Inflammatory macrophage (primary cell): ENCODE measurements around the gene TBC1D21.
"Not testable (repeated sequence)": the region's sequence is repeated elsewhere in the genome, so short reads cannot be mapped to it uniquely, and the experiment has no call there.

ENCODE experiments used
- DNase-seq, 2 donors: peaks; one replicate each; pipeline ENCODE4 v3.0.0-alpha.2; 2020 to 2022

Gene TBC1D21

GRCh38 chr15:73930790-73931281 is 57.5 kb downstream of the TBC1D21 start:
- DNase-seq: no peak

GRCh38 chr15:73931441-73931840 is 58.1 kb downstream of the TBC1D21 start:
- DNase-seq: no peak

- DNase-seq: no peak
Measured at GRCh38 chr15:73932381-73933191, 59.2 kb downstream of the TBC1D21 start.

GRCh38 chr15:73934281-73934680 is 60.9 kb downstream of the TBC1D21 start:
- DNase-seq: no peak

GRCh38 chr15:73935547-73935946 is 62.2 kb downstream of the TBC1D21 start:
- no peak for DNase-seq

GRCh38 chr15:73936181-73936580 is 62.8 kb downstream of the TBC1D21 start:
- no peak for DNase-seq

GRCh38 chr15:73936588-73937290 is 63.4 kb downstream of the TBC1D21 start:
- no peak for DNase-seq

GRCh38 chr15:73937296-73937695 is 63.9 kb downstream of the TBC1D21 start:
- no peak for DNase-seq

- DNase-seq: no peak
Measured at GRCh38 chr15:73937726-73938125, 64.4 kb downstream of the TBC1D21 start.

- not testable (repeated sequence) for DNase-seq
Measured at GRCh38 chr15:73938516-73938915, 65.2 kb downstream of the TBC1D21 start.
